Endothelial cell of umbilical vein (primary cell): ENCODE data around the gene PIAS2. TPM values are rescaled to one million over a fixed set of nuclear protein-coding genes. Genes with fewer than 3 reads are reported as not detected.

Experiments
- BruUV-seq: library from RNA; stranded (reverse); fragments of 400-500 nt; replicated peaks from 2 replicates; lab custom pipeline; 2021; lab: Mats Ljungman, UMichigan
- CTCF ChIA-PET: fragments of 300-600, 350-600 bp; sonication (Branson Sonifier 250); formaldehyde crosslinking; loops from one replicate; lab custom pipeline; 2021; ENCODE audit warnings: antibody characterized with exemption, inconsistent platforms; lab: Charles Lee
- POLR2A ChIA-PET: fragments of 300-600, 350-600 bp; sonication (Branson Sonifier 250); formaldehyde crosslinking; loops from one replicate; lab custom pipeline; 2021; ENCODE audit warnings: antibody characterized with exemption, inconsistent platforms; lab: Charles Lee
- DNase-seq: peaks from one replicate; pipeline ENCODE4 v3.0.0-alpha.2; 2011; ENCODE audit warnings: low read depth, low spot score
- FAIRE-seq: peaks from 2 replicates; lab custom pipeline; 2011; peaks lifted over from hg19 to GRCh38; lab: Jason Lieb, UNC
- H2AFZ ChIP-seq: 2 replicates; pipeline ENCODE4 v1.6.0; 2012; ENCODE audit warnings: low read depth, low read length, control low read depth, inconsistent platforms
- H3K27ac ChIP-seq: 2 replicates; pipeline ENCODE4 v1.5.1; 2011; ENCODE audit warnings: low read depth, mild to moderate bottlenecking, control low read depth, low read length, moderate library complexity; ENCODE audit not compliant: insufficient read depth
- H3K27me3 ChIP-seq, 2 experiments: 2 replicates each; pipeline versions ENCODE4 v1.6.0 to v1.6.1; 2011; ENCODE audit warnings: low read length in 2 of 2, mixed read lengths in 1 of 2; ENCODE audit not compliant: control insufficient read depth in 2 of 2, insufficient read depth in 2 of 2
- H3K36me3 ChIP-seq, 2 experiments: 2 replicates in 1 of 2; 3 replicates in 1 of 2; pipeline ENCODE4 v1.5.1; 2011; ENCODE audit warnings: low read length in 2 of 2, mild to moderate bottlenecking in 1 of 2, moderate library complexity in 1 of 2; ENCODE audit not compliant: control insufficient read depth in 2 of 2, insufficient read depth in 2 of 2; ENCODE audit errors: extremely low read depth in 1 of 2
- H3K4me1 ChIP-seq: 3 replicates; pipeline ENCODE4 v1.5.1; 2011; ENCODE audit warnings: mild to moderate bottlenecking, low read length; ENCODE audit not compliant: control insufficient read depth, insufficient read depth; ENCODE audit errors: extremely low read depth
- H3K4me2 ChIP-seq: 2 replicates; pipeline ENCODE4 v1.6.1; 2011; ENCODE audit warnings: low read length, control low read depth, mixed read lengths; ENCODE audit not compliant: insufficient read depth
- H3K4me3 ChIP-seq, 3 experiments: fragments of 200-600 bp in 1 of 3; sonication (generic), shearing (Covaris generic) in 1 of 3; replicated peaks in 1 of 3; 2 replicates each; pipeline ENCODE4 v1.5.1; 2011 to 2016; ENCODE audit warnings: control low read depth in 3 of 3, low read length in 3 of 3, mild to moderate bottlenecking in 2 of 3, inconsistent platforms in 1 of 3, low read depth in 1 of 3, moderate library complexity in 1 of 3; ENCODE audit not compliant: insufficient read depth in 1 of 3
- H3K79me2 ChIP-seq: 2 replicates; pipeline ENCODE4 v1.6.0; 2012; ENCODE audit warnings: low read length, inconsistent platforms; ENCODE audit not compliant: control insufficient read depth, insufficient read depth
- H3K9ac ChIP-seq: replicated peaks from 2 replicates; pipeline ENCODE3; 2011; ENCODE audit warnings: low read length, control low read depth; ENCODE audit not compliant: insufficient read depth; ENCODE audit errors: extremely low read depth
- H3K9me1 ChIP-seq: replicated peaks from 3 replicates; pipeline ENCODE4 v1.6.0; 2011; ENCODE audit warnings: mild to moderate bottlenecking, low read length; ENCODE audit not compliant: control insufficient read depth, insufficient read depth; ENCODE audit errors: extremely low read depth
- H3K9me3 ChIP-seq: replicated peaks from 2 replicates; pipeline ENCODE4 v1.5.1; 2012; ENCODE audit warnings: low read length, inconsistent platforms; ENCODE audit not compliant: control insufficient read depth, insufficient read depth
- H4K20me1 ChIP-seq: replicated peaks from 2 replicates; pipeline ENCODE3; 2011; ENCODE audit warnings: mild to moderate bottlenecking, low read length; ENCODE audit not compliant: control insufficient read depth, insufficient read depth; ENCODE audit errors: extremely low read depth
- EZH2 ChIP-seq: IDR thresholded peaks from 2 replicates; pipeline ENCODE4 v1.6.1; 2012; ENCODE audit warnings: borderline replicate concordance, low read depth, mild to moderate bottlenecking, moderate library complexity, low read length, inconsistent platforms; ENCODE audit not compliant: severe bottlenecking
- FOS ChIP-seq: IDR thresholded peaks from 2 replicates; pipeline ENCODE4 v1.6.1; 2011; ENCODE audit warnings: mild to moderate bottlenecking, low read length, moderate library complexity, borderline replicate concordance; ENCODE audit not compliant: insufficient read depth
- GATA2 ChIP-seq: IDR thresholded peaks from 2 replicates; pipeline ENCODE4 v1.7.0; 2011; ENCODE audit warnings: low read depth, mild to moderate bottlenecking, moderate library complexity, mixed read lengths, low read length; ENCODE audit not compliant: insufficient read length, insufficient read depth
- MAX ChIP-seq: IDR thresholded peaks from 2 replicates; pipeline ENCODE4 v1.6.1; 2011; ENCODE audit not compliant: insufficient read depth, insufficient read length
- MYC ChIP-seq: IDR thresholded peaks from one replicate; pipeline ENCODE4 v1.6.1; 2011; ENCODE audit warnings: mild to moderate bottlenecking, low read depth, low read length
- POLR2AphosphoS5 ChIP-seq: IDR thresholded peaks from 2 replicates; pipeline ENCODE4 v1.6.1; 2012; ENCODE audit warnings: low read depth, mild to moderate bottlenecking, control low read depth, low read length, moderate library complexity; ENCODE audit not compliant: insufficient read depth
- dilution Hi-C: fragments of 300-500 bp; cut with MboI; formaldehyde crosslinking; loops from one replicate; pipeline ENCODE4 v1.15.0; 2019; ENCODE audit warnings: low sequenced_read_pairs; ENCODE audit not compliant: extremely low pct_ligation_motif_present
- intact Hi-C: fragments of 100-400 bp; cut with micrococcal nuclease; formaldehyde crosslinking; loops from one replicate; pipeline ENCODE4 v1.10.0; 2022
- polyA plus RNA-seq, 4 experiments: library from polyadenylated mRNA; depleted of rRNA in 3 of 4; stranded (reverse) in 3 of 4; unstranded in 1 of 4; fragments of >200 nt; gene quantifications; 2 replicates each; pipeline versions ENCODE4 v1.2.1 to v1.2.3, GENCODE V29; 2011 to 2012; ENCODE audit warnings: missing spikeins in 1 of 4
- total RNA-seq: library from RNA; stranded (reverse); gene quantifications from 2 replicates; pipeline ENCODE4 v1.2.3, GENCODE V29; 2021

The PIAS2 gene
- total and polyA plus RNA-seq, 2 donors (not counting 3 experiments of a cell fraction or from before 2014, with no cell fraction given): 7.0 to 34.3 TPM

- dilution Hi-C loops (no loop called here), intact Hi-C loops (no loop called here)
- H2AFZ ChIP-seq: no peak overlapping the region
- no peak overlapping the region for H3K9ac ChIP-seq
- H3K4me3 ChIP-seq: no peak overlapping the region
- H3K4me1 ChIP-seq: peaks cover 4% of the 10 kb centered on the region
- POLR2A ChIA-PET: no interaction called here
- peaks cover 43 to 48% of the 10 kb centered on the region in 2 experiments for H3K27me3 ChIP-seq
- no peaks in the 10 kb centered on the region for H3K9me1 ChIP-seq
- no peaks in the 10 kb centered on the region for H3K36me3 ChIP-seq
- DNase-seq (no peak), FAIRE-seq (no peak)
- CTCF ChIA-PET: no interaction called here
- BruUV-seq: no TSS peak
- H3K4me2 ChIP-seq: no peak overlapping the region
- H3K27ac ChIP-seq: no peak overlapping the region
- H3K79me2 ChIP-seq: no peaks in the 10 kb centered on the region
- H4K20me1 ChIP-seq: no peaks in the 10 kb centered on the region
- TF ChIP-seq EZH2 (no peak), GATA2 (no peak), MYC (no peak), FOS (no peak), MAX (no peak), POLR2AphosphoS5 (no peak)
- no peaks in the 10 kb centered on the region for H3K9me3 ChIP-seq
Measured at GRCh38 chr18:46754188-46754587, 163.1 kb downstream of the PIAS2 start.

Other genes with a start within 250 kb of the PIAS2 start
- 0.32 and 0.62 TPM in 2 replicates for gene ST8SIA5, start 160.5 kb downstream of the PIAS2 start, total RNA-seq
- 0.10 and 0.25 TPM in 2 replicates for gene ST8SIA5, start 160.5 kb downstream of the PIAS2 start, polyA plus RNA-seq
- gene KATNAL2, start 95 bp upstream of the PIAS2 start, total RNA-seq: 1.3 and 1.8 TPM in 2 replicates
- gene KATNAL2, start 95 bp upstream of the PIAS2 start, polyA plus RNA-seq: 0.51 and 0.80 TPM in 2 replicates
- not detected in 2 replicates for gene ELOA2, start 118.1 kb upstream of the PIAS2 start, total RNA-seq
- not detected in 2 replicates for gene ELOA2, start 118.1 kb upstream of the PIAS2 start, polyA plus RNA-seq
- gene HDHD2, start 233.0 kb upstream of the PIAS2 start, total RNA-seq: 13.7 and 18.7 TPM in 2 replicates
- 1.5 and 3.5 TPM in 2 replicates for gene HDHD2, start 233.0 kb upstream of the PIAS2 start, polyA plus RNA-seq